GM21390 (cell line): ENCODE data around the gene PHEX.

ENCODE experiments used
- ATAC-seq: cut with Tn5 transposase; IDR thresholded peaks from one replicate; pipeline ENCODE4 v1.9.1; 2021; ENCODE audit not compliant: unreplicated experiment

PHEX gene

DNA sequence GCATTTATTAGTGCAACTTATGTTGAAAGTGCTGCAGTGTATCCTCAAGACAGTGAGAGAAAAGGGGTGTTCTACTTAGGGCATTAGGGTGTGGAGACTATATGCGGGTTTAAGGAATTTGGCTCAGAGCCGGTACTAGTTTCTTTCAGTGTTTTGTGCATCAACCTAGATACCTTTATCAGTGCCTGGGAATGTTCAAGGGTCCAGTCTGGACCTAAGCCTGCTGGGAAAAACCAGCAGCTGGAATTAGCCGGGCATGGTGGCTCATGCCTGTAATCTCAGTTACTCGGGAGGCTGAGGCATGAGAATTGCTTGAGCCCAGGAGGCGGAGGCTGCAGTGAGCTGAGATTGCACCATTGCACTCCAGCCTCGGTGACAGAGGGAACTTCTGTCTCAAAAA is 7.4 kb downstream of the PHEX start:
- ATAC-seq, result no peak

DNA sequence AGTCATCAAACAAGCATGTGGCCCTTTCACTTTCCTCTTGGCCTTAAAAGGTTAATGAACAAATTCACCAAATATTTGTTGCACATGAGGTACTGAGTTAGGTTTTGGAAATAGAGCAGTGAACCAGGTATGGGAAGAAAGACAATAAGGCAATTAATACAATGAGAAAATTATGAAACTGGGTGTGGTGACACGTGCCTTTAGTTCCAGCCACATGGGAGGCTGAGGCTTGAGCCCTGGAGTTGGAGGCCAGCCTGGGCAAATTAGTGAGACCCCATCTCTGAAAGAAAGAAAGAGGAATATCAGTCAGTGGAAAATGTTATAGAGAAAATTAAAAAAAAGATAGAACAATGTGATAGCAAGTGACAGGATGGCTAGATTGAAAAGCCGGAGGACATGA is 8.1 kb downstream of the PHEX start:
- no peak for ATAC-seq

DNA sequence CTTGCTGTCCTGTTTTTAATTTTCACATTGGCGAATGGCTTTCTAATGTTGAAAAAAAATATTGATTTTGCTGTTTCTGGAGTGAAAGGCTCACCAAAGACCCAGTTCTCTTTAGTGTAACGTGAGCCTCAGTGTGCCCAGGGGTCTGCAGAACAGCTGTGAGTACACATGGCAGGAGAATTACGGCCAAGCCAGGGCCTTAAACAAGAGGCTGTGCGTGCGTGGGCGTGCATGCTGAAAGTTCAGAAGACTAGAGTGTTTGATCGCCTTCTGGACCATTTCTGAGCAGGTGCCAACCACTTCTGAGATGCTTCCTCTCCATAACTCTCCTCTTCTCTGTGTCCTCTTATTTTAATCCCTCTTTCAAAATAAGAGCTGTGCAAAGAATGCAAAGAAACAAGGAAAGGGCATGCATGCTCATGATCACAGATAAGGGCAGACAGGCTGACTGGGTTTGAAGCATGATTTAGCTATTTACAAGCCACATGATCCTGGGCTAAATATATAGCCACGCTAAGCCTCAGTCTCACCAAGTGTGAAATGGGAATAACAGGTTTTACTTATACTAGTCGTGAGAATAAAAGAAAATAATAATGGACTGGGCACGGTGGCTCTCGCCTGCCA is 9.9 kb downstream of the PHEX start:
- ATAC-seq, result no peak

- no peak for ATAC-seq
Observed at GRCh38 chrX:22043872-22044271, 11.7 kb downstream of the PHEX start.

GRCh38 chrX:22047468-22047867 is 15.3 kb downstream of the PHEX start:
- no peak for ATAC-seq

DNA sequence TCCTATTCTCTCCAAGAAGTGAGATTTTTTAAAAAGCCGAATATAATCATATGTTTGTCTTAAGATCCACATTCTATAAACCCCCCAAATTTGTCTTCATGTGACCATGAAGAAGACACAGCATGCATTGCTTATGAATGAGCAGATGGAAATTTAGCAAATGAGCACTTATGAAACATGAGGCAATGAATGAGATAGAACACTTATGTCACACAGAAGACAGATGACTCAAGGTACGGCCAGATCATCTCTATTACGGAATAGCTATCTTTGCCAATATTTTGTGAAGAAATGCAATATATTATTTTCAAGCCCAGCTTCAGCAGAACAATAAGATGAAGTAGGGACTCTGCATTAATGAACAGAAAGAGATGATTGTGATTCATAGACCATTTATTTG is 21.4 kb downstream of the PHEX start:
- no peak for ATAC-seq

GRCh38 chrX:22056235-22056634 is 24.1 kb downstream of the PHEX start:
- ATAC-seq, result no peak

DNA sequence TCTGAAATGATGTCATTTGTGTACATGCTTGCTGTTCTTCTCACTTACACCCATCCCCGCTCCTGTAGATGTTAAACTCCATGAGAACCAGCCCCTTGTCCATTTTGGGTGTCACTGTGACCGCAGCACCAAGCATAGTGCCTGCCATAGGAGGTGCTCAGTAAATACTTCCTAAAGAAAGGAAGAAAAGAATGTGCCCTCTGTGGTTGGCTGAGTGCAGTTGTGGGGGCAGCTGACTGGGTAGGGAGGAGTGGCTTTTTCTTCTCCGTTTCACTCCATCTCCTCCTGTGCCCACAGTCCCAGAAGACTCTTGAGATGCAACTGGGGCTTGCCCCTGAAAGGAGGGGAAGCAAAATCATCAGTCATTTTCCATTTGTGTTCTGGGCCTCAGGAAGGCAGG is 25.5 kb downstream of the PHEX start:
- no peak for ATAC-seq

DNA sequence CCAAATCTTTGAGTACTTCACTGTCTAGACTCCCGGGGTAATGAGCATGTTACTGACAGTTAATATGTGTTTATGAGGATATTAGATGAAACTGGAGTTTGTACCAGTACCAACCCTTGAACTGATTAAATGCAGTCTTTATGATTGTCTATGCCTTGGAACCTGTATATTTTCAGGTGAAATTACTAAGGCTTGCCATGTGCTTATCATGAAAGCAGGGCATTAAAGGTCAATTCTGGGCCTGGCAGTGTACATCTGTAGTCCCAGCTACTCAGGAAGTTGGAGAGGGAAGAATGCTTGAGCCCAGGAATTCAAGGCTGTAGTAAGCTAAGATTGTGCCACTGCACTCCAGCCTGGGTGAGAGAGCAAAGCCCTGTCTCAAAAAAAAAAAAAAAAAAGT is 27.6 kb downstream of the PHEX start:
- ATAC-seq, result no peak

DNA sequence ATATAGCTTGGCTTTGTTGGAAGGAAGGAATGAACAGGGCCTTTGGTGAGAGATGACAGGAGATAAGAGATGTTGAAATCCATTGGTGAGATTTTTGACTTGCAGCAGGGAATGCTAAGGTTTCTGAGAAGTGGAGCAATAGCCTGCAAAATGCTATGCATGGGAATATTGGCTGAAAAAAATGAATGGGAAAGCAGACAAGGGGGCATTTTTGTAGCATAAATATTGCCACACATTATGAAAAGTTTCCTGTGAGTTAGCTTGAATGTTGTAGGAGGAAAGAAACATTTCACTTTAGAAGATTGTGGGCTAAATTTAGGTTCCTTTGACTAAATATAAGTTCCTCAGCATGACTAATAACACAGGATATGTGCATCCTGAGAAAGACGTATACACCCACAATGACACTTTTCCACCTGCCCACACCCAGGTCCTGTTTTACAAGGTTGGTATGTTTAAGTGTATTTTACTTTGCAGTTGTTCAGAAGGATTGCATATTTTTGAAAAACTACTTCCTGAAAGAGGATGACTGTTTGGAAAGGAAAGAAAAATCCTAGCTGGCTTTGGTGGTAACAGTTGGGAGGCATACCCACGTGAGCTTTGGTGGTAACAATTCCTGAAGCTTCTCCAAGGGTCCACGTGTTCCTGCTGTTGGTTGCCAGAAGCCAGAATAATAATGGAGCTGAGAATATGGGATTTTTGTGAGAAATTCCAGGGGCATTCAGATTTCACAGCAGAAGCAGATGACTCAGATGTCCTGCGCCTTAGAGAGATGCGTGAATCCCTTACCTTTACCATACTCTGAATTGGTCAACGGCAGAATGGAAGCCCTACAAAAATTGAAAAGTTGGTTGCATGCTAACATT is 28.5 kb downstream of the PHEX start:
- peak; percentile 62 for ATAC-seq

DNA sequence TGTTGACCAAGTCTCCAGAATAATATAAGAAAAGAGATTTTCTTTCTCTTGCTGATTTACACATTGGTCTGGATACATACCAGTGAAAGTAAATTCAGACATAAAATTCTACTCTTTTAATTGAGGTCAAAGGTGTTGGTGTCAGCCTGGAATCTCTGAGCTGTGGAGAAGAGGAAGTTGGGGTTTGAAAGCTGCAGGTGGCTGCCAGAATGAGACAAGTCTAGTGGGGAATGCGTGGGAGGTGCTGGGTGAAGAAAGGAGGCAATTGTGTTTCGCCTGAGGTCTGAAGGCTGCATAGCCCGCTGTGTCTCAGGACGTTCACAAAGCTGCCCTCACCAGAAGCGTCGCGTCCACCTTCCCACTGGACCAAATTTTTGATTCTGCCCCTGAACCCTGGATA is 31.2 kb downstream of the PHEX start:
- peak; percentile 72 for ATAC-seq

- ATAC-seq, result no peak
Observed at GRCh38 chrX:22069586-22069985, 37.5 kb downstream of the PHEX start.

GRCh38 chrX:22073928-22074327 is 41.8 kb downstream of the PHEX start:
- ATAC-seq, result no peak

DNA sequence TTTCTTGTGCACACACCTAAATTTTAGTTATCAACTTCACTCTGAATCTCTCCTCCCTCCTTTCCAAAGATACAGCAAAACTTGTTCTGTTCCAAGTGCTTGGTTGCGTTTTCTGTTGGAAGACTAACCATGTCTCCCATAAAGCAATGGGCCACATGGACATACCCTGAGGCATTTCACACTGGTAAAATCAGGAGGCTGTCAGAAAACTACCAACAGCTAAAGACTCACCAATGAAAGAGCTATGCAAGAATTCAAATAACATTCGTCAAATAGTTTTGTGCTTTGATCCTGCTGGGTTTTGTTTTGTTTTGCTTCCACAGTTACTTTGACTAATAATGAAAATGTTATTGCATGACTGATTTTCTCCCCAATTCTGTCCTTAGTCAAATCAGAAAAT is 46.0 kb downstream of the PHEX start:
- ATAC-seq, result no peak

GRCh38 chrX:22081475-22082092 is 49.5 kb downstream of the PHEX start:
- ATAC-seq, result peak; percentile 80

DNA sequence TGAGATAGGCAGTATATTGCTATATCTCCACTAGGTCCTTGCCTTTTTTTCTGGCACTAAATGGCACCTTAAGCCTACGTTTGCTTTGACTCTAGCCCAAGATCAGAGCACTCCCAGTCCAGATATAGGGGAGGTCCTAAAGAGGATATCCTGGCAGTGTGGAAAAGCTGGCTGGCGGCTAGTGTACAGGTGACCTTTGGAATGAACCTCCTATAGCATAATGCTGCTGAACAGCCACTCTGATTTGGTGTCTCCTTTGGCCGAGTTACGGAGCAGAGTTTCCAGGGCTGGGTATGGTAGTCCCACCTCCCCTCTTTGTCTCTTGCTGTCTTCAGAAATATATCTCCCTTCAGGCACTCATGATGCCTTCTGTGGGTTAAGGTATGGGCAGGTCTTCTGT is 53.9 kb downstream of the PHEX start:
- no peak for ATAC-seq

DNA sequence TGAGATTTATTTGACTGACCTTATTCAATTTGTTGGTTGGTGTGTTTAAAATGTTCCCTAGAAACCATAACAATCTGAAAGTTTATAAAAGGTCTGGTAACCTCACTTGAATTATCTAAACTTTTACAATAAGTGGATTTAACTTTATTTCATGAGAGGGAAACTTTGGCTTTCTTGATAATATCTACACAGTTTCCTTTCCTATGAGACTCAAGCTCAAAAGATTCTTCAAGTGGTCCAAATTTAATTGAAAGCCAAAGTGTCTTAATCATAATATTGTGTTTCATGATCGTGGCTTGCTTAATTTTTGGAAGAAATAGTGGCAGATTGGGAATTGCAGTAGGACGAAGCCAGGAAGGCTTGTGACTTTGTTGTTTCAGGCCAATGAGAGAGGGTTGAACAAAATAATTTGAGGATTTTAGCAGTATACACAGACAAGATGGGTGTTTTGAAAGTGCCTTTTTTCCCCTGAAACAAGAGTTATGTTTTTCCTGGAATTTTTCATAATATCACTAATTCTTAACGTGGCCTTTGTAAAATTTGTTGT is 55.0 kb downstream of the PHEX start:
- no peak for ATAC-seq

- ATAC-seq, result no peak
Observed at GRCh38 chrX:22088326-22088725, 56.2 kb downstream of the PHEX start.

DNA sequence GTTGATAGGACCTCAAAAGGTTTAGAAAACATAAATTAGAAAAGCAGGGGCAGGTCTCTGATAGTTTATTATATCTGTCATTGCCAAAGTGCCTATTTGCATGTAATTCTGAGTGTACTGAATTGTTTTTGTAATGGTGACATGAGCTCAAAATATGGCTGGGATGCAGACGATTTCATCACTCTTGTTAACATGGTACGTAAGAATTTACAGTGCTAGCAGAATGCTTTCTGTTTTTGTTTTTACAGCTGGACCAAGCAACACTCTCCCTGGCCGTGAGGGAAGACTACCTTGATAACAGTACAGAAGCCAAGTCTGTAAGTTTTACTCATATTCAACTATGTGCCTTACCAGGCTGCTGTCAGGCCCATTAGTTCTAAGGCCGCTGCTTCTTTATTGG is 58.1 kb downstream of the PHEX start:
- ATAC-seq, result no peak

- ATAC-seq, result no peak
Observed at GRCh38 chrX:22093550-22093949, 61.4 kb downstream of the PHEX start.

DNA sequence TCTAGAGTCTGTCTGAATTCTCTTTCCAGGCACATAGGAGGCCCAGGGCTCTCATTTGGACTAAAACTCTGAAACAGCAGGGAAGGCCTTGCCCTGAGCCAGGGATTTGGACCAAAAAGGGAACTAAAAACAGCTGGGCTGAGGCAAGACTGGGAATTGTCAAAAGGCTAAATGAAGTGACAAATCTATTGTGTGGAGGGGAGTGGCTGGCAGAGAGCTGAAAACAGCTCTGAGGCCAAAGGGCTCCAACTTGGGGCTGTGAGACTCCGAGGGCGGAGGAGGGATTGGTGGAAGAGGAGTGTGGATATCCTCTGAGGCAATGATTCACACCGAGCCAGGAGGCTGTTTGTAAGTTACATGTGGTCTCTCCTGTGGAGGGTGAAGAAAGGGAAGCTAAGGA is 63.2 kb downstream of the PHEX start:
- no peak for ATAC-seq

- no peak for ATAC-seq
Observed at GRCh38 chrX:22095856-22096255, 63.7 kb downstream of the PHEX start.
